A673 (cell line): ENCODE measurements around the gene OR6K2.

Experiments
- EZH2 ChIP-seq: fragments of 200-600 bp; sonication (generic); IDR thresholded peaks from 2 replicates; pipeline ENCODE4 v1.6.1; 2017; ENCODE audit warnings: borderline replicate concordance, low read depth, mild to moderate bottlenecking, mixed read lengths, antibody characterized with exemption, low read length; ENCODE audit not compliant: poor library complexity, severe bottlenecking
- TF ChIP-seq, protein P1 (sequence below): fragments of 300-800, 200-600 bp; sonication (generic); conservative IDR thresholded peaks from 2 replicates; pipeline ENCODE4 v1.5.1; 2017; ENCODE audit warnings: low read depth, mild to moderate bottlenecking, antibody characterized with exemption, low read length, moderate library complexity, mixed read lengths

DNA sequence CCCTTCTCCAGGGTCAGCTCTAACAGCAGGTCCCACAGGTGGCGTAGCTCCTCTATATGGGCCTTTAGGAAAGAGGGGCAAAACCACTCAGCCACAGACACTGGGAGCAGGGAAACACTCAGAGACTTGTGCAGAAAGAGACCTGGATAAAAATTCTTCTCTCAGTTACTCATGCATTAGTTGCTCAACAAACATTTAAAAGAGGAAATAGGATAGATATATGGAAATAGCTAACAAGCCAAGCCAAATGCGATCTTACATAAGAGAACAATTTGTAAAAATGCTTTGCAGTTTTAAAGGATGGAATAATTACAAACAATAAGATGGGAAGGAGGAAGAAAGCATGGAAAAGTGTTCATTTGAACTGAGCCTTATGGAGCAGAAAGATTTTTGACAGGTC, 18.8 kb downstream of the OR6K2 start:
- TF ChIP-seq, protein P1, sequence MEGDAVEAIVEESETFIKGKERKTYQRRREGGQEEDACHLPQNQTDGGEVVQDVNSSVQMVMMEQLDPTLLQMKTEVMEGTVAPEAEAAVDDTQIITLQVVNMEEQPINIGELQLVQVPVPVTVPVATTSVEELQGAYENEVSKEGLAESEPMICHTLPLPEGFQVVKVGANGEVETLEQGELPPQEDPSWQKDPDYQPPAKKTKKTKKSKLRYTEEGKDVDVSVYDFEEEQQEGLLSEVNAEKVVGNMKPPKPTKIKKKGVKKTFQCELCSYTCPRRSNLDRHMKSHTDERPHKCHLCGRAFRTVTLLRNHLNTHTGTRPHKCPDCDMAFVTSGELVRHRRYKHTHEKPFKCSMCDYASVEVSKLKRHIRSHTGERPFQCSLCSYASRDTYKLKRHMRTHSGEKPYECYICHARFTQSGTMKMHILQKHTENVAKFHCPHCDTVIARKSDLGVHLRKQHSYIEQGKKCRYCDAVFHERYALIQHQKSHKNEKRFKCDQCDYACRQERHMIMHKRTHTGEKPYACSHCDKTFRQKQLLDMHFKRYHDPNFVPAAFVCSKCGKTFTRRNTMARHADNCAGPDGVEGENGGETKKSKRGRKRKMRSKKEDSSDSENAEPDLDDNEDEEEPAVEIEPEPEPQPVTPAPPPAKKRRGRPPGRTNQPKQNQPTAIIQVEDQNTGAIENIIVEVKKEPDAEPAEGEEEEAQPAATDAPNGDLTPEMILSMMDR, result no peak
- no peak for TF ChIP-seq EZH2
